H1 (cell line): ENCODE data around the gene CREBBP. TPM values are rescaled to one million over a fixed set of nuclear protein-coding genes. Genes with fewer than 3 reads are reported as not detected.

ENCODE experiments used
- GABPA ChIP-seq: IDR thresholded peaks from 2 replicates; pipeline ENCODE4 v1.6.1; 2011; ENCODE audit warnings: mild to moderate bottlenecking, low read length, moderate library complexity, borderline replicate concordance; ENCODE audit not compliant: insufficient read depth
- POLR2A ChIP-seq, 2 experiments: IDR thresholded peaks; 1 replicate in 1 of 2; 2 replicates in 1 of 2; pipeline ENCODE4 v1.6.1; 2011; ENCODE audit warnings: low read depth in 2 of 2, low read length in 2 of 2, mild to moderate bottlenecking in 2 of 2; ENCODE audit errors: control extremely low read depth in 1 of 2
- POLR2AphosphoS5 ChIP-seq: IDR thresholded peaks from 2 replicates; pipeline ENCODE4 v1.6.1; 2011; ENCODE audit warnings: low read depth, low read length
- SAP30 ChIP-seq: fragments of 300-600 bp; sonication (generic); IDR thresholded peaks from 2 replicates; pipeline ENCODE4 v1.7.1; 2012; ENCODE audit warnings: low read length, moderate library complexity, mild to moderate bottlenecking, inconsistent platforms; ENCODE audit not compliant: insufficient read depth, insufficient replicate concordance
- polyA plus RNA-seq, 7 experiments: library from polyadenylated mRNA; depleted of rRNA in 3 of 7; stranded (reverse) in 5 of 7; unstranded in 2 of 7; fragments of >200 nt in 5 of 7; fragments of 200-250 nt in 2 of 7; gene quantifications; 1 replicate in 5 of 7; 2 replicates in 1 of 7; 4 replicates in 1 of 7; pipeline versions ENCODE4 v1.2.1 to v1.2.3, GENCODE V29; 2011 to 2013; ENCODE audit warnings: missing spikeins in 2 of 7, mixed read lengths in 2 of 7
- total RNA-seq: library from RNA; stranded (reverse); fragmentation: NEBNext Ultra II Directional; extraction: Animal tissue kit (Norgen Biotek cat#: 25700); gene quantifications from 2 replicates; pipeline ENCODE4 v1.2.1, GENCODE V29; 2021

The CREBBP gene
- total and polyA plus RNA-seq, 2 of the 8 experiments (the other 6 are each of a cell fraction or from before 2014, with no cell fraction given), result 10.0 to 60.1 TPM

DNA sequence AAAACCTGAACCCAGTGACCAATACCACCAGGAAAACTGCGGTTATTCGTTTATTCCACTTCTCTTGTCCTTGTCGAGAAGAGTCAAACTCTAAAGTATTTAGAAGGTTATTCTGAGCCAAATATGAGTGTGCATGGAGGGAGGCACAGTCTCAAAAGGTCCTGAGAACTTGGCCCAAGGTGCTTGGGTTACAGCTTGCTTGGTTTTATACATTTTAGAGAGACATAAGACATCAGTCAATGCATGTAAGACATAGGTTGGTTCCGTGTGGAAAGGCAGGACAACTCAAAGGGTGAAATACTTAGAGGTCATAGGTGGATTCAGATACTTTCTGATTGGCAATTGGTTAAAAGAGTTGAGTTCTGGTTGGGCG lies 162.5 kb downstream of the CREBBP start (continued):
- TF ChIP-seq SAP30 (no peak), POLR2A (IDR thresholded peaks at IDR 0.05; ENCODE audit: control extremely low read depth in 1 of 2, low read depth in 2 of 2, low read length in 2 of 2) (no peak), POLR2AphosphoS5 (no peak), GABPA (no peak)
